Activated B cell treated with CpG ODN at 0.5 μM for 24 hours (primary cell): ENCODE results near the gene LMO7. TPM values are rescaled to one million over a fixed set of nuclear protein-coding genes. Genes with fewer than 3 reads are reported as not detected.

Experiments
- ATAC-seq: fragments of 200-7000 bp; cut with Tn5 transposase; one replicate; pipeline ENCODE4 v1.10.0; 2021; ENCODE audit warnings: low read depth, mild to moderate bottlenecking, moderate library complexity
- CTCF ChIA-PET: fragments of 350-600 bp; sonication (Branson Sonifier 250); formaldehyde crosslinking; loops from one replicate; lab custom pipeline; 2021; ENCODE audit warnings: antibody characterized with exemption; lab: Charles Lee
- POLR2A ChIA-PET: fragments of 350-600 bp; sonication (Branson Sonifier 250); formaldehyde crosslinking; loops from one replicate; lab custom pipeline; 2021; ENCODE audit warnings: antibody characterized with exemption; lab: Charles Lee
- DNase-seq: peaks from one replicate; pipeline ENCODE4 v3.0.0; 2022
- H3K27ac Mint-ChIP-seq: one replicate; pipeline ENCODE4 v1.8.0; 2020; ENCODE audit warnings: mixed read lengths
- H3K27me3 Mint-ChIP-seq: one replicate; pipeline ENCODE4 v1.8.0; 2021; ENCODE audit warnings: mixed read lengths
- H3K36me3 Mint-ChIP-seq: one replicate; pipeline ENCODE4 v1.8.0; 2021; ENCODE audit warnings: low read depth, mixed read lengths
- H3K4me1 Mint-ChIP-seq: one replicate; pipeline ENCODE4 v1.8.0; 2021; ENCODE audit warnings: mixed read lengths
- H3K4me3 Mint-ChIP-seq: one replicate; pipeline ENCODE4 v1.8.0; 2020; ENCODE audit warnings: mild to moderate bottlenecking, mixed read lengths
- H3K9me3 Mint-ChIP-seq: one replicate; pipeline ENCODE4 v1.8.0; 2020; ENCODE audit warnings: mixed read lengths
- CTCF ChIP-seq: fragments of 200-600 bp; IDR thresholded peaks from one replicate; pipeline ENCODE4 v1.8.0; 2022; ENCODE audit warnings: antibody characterized with exemption, mild to moderate bottlenecking
- intact Hi-C: fragments of 100-400 bp; cut with micrococcal nuclease; formaldehyde crosslinking; loops from one replicate; pipeline ENCODE4 v1.15.1; 2024
- total RNA-seq: library from RNA; stranded (reverse); gene quantifications from 2 replicates; pipeline ENCODE4 v1.2.3, GENCODE V29; 2022

Gene LMO7
- total RNA-seq, 1 donor from 2014 or later: 19.5 TPM

- peaks cover 29% of the 10 kb centered on the region for H3K4me1 Mint-ChIP-seq
- ChIA-PET POLR2A (no interaction called here), CTCF (no interaction called here)
- TF ChIP-seq CTCF: no peak
- no peaks in the 10 kb centered on the region for H3K9me3 Mint-ChIP-seq
- H3K27me3 Mint-ChIP-seq: no peaks in the 10 kb centered on the region
- ATAC-seq (no peak), DNase-seq (no peak)
- H3K27ac Mint-ChIP-seq: no peak overlapping the region
- no peaks in the 10 kb centered on the region for H3K36me3 Mint-ChIP-seq
- intact Hi-C loops: no loop called here
- no peak overlapping the region for H3K4me3 Mint-ChIP-seq
Measured at GRCh38 chr13:75651013-75651412, 14.9 kb downstream of the LMO7 start.

DNA sequence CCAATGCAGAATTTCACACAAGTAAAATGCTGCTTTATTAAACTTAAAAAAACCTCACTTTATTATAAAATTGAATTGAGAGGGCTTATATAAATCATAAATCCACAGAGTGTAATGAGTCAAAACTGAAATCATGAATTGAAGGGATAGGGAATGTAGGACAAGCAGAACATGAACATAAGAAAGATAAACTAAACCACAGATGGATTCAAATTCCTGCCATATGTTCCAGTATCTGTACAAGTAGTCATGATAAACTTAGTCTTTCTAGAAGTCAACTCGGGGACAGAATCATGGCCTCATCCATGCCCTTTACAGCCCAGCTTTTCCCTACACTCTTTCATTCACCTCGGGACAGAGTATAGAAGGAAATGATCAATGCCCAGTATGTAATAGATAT is 16.6 kb downstream of the LMO7 start:
- H3K9me3 Mint-ChIP-seq: no peaks in the 10 kb centered on the region
- H3K27me3 Mint-ChIP-seq: no peaks in the 10 kb centered on the region
- no peak for ATAC-seq
- H3K4me3 Mint-ChIP-seq: no peak overlapping the region
- POLR2A ChIA-PET: no interaction called here
- no peaks in the 10 kb centered on the region for H3K36me3 Mint-ChIP-seq
- intact Hi-C loops: no loop called here
- DNase-seq: no peak
- peaks cover 11% of the 10 kb centered on the region for H3K4me1 Mint-ChIP-seq
- no peak for TF ChIP-seq CTCF
- H3K27ac Mint-ChIP-seq: no peak overlapping the region
- CTCF ChIA-PET: no interaction called here

DNA sequence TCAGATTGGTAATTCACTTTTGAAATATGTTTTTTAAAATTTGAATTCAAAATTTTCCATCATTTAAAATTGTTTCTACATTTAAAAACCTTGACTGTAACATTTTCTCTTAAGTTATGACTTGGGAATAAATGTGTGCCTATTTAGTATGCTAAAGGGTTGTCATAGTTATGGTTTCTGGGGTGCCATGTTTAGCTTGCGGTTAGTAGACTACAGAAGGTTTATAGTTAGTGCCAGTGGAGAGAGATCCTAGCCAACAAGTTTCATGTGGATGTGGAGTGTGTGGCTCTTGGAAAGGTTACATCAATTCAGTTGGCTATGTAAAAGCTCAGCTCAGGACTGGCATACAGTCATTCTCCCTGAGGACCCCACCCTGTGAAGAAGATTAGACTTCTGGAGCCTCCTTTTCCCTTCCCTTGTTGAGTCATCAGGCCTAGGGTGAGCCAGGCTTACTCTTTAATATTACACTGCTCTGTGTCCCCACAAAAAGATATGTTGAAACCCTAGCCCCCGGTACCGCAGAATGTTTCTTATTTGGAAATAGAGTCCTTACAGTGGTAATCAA is 20.4 kb downstream of the LMO7 start:
- DNase-seq: no peak
- ChIA-PET POLR2A (no interaction called here), CTCF (no interaction called here)
- H3K4me1 Mint-ChIP-seq: peaks cover 1% of the 10 kb centered on the region
- peaks cover 6% of the 10 kb centered on the region for H3K36me3 Mint-ChIP-seq
- H3K27me3 Mint-ChIP-seq: no peaks in the 10 kb centered on the region
- no peak for TF ChIP-seq CTCF
- peaks cover 2% of the 10 kb centered on the region for H3K9me3 Mint-ChIP-seq
- no peak overlapping the region for H3K27ac Mint-ChIP-seq
- no peak overlapping the region for H3K4me3 Mint-ChIP-seq
- intact Hi-C loops: no loop called here
- no peak for ATAC-seq

GRCh38 chr13:75657111-75657510 is 21.0 kb downstream of the LMO7 start:
- H3K27ac Mint-ChIP-seq: no peak overlapping the region
- H3K27me3 Mint-ChIP-seq: no peaks in the 10 kb centered on the region
- TF ChIP-seq CTCF: no peak
- POLR2A ChIA-PET: no interaction called here
- peaks cover 1% of the 10 kb centered on the region for H3K4me1 Mint-ChIP-seq
- ATAC-seq (no peak), DNase-seq (no peak)
- peaks cover 6% of the 10 kb centered on the region for H3K36me3 Mint-ChIP-seq
- CTCF ChIA-PET: no interaction called here
- intact Hi-C loops: no loop called here
- no peak overlapping the region for H3K4me3 Mint-ChIP-seq
- H3K9me3 Mint-ChIP-seq: peaks cover 2% of the 10 kb centered on the region

DNA sequence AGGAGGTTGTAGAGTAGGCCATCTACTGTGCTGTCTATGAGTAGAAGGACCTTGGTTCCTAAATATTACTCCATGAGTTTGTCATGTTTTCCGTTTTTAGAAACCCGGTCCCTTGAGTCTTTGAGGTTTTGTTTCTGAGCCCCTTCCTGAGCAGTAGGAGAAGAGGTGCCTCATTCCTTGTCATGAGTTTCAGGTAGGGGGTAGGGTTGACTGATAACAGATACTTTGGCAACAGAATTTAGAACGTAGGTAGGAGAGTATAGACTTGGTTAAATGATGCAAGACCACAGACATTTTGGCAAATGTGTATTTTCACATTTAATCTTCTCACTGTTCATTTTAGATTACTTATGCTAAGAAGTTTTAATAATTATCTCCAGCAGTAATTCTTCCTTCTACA is 24.6 kb downstream of the LMO7 start:
- ATAC-seq (no peak), DNase-seq (no peak)
- H3K4me1 Mint-ChIP-seq: peaks cover 1% of the 10 kb centered on the region
- TF ChIP-seq CTCF: no peak
- intact Hi-C loops: no loop called here
- H3K9me3 Mint-ChIP-seq: peaks cover 6% of the 10 kb centered on the region
- ChIA-PET POLR2A (no interaction called here), CTCF (no interaction called here)
- H3K27me3 Mint-ChIP-seq: no peaks in the 10 kb centered on the region
- no peak overlapping the region for H3K4me3 Mint-ChIP-seq
- H3K36me3 Mint-ChIP-seq: peaks cover 6% of the 10 kb centered on the region
- H3K27ac Mint-ChIP-seq: no peak overlapping the region
